NCI-H524 (cell line): ENCODE data around the gene PLXNA2.

Experiments used
- DNase-seq, 2 experiments: peaks; one replicate each; lab custom pipeline; 2025; lab: John Stamatoyannopoulos, UW

Gene PLXNA2

DNA sequence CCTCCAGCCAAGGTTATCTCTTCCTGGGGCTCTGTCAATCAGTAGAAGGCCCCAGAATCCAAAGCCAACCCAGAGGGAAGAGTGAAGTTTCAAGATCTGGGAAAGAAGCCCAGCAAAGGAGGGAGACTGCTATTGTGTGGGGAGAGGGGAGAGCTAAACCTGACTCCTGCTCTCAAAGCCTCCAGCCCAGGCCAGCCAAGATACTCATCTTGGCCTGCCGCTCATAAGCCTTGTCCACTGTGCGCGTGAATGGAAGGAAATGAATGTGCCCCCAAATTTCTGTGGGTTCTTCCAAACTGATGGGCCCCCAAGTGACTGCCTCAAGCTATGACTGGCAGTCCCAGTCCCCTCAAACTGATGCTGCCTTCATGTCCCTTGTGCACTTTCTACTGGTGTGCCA, 2.0 kb downstream of the PLXNA2 start:
- no peak for DNase-seq

DNA sequence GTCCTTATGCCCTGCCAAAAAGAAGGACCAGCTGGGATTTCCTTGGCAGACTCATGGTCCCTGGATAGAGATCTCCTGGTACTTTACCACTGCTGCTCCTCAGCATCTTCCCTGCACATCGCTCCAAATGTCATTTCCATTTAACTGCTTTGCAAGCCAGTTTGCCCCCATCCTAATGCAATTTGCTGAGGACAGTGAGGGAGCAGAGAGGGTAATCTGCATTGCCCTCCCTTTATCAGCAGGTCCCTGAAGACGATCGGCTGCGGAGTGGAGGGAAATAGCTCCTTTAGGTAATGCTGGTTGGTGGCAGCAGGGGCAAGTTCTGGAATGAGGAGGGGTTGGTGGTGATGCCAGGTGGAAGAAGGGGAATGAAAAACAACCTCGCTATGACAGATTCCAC, 2.7 kb downstream of the PLXNA2 start:
- DNase-seq: no peak

DNA sequence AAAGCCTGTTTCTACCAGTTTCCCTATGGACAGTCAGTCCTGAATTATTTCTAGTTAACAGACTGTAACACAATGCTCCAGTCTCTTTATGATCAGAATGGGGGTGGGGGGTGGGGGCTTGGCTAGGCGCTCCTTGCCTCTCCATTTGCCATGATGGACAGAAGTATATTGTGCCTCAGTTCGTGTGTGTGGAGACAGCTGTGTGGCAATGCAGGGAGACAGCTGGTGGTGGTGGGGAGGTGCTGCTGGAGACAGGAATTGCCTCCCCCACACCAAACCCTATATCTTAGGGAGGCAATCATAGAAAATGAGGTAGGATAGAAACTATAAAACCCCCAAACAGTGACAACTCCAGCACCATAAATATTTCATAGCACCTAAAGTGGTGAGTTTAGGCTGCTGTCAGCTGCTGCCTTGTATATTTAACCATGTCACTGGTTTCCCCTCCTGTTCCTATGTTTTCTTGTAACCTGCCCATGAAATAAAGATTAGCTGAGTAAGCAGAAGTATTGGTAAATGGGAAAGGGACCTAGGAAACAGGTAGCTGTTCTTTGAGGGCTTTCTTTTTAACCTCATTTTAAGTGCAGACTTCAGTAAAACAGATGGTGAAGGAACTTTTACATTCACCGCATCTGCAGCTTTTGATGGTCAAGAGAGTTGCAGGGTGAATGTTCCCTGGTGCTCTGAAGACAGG, 3.4 kb downstream of the PLXNA2 start:
- no peak for DNase-seq

DNA sequence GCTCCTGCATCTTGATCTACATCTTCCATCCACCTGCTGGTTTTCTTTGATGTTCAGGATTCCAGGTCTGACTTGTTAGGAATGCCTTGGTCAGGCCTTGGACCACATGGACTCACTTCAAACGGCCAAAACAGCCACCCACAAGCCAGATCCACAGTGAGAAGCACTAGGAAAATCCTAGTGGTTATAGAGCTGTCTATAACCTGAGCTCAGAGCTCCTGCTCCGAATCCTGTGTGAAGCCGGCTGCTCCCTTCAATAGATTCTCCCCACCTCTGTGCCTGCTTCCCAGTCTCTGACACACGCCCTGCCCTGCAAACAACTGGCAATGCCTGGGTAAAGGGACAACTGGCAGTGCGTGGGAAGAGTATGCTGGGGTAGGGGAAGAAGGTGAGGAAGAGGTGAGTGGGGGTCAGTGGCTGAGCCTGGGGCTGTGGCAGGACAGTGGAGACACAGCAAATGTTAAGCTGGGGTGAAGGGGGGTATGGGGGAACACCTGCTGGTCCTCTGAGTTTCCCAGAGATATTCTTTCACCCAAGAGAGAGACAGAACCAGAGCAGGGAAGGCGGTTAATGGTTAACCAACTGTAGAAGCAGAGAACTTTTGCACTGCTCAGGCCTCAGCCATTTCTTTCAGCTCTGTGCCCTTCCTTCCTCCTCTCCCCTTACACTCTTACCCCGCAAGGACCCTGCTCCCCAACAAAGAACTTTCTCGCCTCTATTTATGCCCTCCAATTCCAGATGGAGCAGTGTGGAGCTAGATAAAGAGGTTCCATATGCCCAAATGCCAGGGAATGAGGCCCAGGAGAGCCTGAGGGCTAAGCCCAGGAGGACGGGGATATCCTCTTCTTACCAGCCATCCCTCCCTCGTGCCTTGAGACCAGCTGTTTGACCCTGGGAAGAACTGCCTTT, 4.5 kb downstream of the PLXNA2 start:
- peak in 1 of 2 experiments; percentile 49 for DNase-seq

DNA sequence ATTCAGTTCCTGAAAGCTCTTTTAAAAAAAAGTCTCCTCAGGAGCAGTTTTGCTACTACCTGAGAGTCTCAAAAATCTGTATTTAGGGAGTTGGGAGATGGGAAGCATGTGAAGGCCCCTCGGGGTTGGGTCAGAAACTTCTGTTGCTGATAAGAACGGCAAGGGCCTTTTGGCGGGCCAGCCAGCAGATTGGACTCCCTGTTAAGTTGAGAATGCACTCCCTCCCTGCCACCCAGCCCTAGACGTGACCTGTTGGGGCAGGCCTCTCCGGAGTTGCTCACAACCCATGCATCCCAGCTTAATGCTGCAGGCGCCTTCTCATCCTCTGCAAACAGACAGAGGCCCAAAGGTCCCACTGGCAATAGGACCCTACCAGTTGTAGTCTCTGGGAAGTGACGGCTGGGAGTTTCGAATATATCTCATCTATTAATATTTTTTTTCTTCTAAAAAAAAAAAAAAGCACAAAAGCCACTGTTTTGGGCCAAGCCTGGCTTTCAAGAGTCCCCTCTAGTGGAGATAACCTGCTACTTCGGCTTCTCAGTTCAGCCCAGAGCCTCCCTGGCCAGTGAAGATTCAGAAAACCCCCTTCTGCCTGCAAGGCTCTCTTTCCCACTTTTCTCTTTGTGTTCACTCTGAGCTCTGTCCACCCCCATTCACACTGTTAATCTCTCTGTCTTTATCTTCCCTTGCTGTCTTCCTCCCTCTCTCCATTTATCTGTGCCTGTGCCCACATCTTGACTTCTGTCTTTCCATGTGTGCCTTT, 5.3 kb downstream of the PLXNA2 start:
- DNase-seq: peak in 1 of 2 experiments; percentile 22

DNA sequence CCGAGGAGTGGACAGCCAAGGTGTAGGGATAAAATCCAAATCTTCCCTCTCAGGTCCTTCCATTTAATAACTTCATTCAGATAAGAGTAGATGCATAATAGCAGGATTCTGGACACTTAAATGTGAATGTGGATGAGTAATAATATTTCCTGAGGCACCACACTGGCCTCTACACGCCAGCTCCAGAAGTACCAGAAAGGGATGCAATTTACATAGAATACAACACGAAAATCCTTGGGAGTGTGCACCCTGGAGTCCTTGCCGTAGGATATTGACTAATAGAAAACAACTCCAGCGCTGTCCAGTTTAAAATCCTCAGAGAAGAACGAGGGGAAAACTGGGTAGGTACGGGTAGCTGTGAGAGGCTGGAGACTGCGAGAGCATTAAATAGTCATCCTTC, 6.9 kb downstream of the PLXNA2 start:
- DNase-seq: no peak

DNA sequence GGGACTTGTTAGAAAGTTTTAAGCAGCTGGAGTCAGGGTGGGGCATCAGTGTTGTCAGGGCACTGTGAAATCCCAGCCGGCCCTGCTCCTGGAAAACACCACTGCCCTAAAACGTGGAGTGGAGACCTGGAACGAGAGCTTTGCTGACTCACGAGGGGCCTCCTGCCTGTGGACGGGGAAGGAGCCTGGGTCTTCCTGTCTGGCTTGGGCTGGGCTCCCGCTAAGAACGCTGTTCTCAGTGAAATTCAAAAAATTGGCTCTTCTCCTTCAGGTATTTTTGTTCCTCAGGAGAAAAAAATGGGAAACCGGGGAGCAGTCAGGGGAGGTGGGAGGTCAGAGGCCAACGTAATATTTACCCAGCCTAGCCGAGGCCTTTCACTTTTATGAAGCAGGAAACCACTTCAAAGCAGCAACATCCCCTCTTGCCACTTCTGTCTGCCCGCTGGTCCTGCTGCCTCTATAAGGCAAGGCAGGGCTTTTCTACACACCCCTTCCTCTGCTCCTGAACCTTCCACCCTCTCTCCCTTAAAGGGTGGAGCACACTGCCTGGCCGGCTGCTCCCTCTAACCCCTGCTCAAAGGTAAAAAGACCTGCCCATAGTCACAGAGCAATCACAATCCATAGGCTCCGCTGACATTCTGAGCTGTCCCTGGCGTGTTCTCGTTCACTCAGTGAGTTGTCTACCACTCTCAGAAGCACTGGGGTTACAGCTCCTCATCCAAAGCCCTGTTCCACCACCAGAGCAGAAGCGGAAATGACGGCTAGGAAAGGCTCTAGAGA, 8.0 kb downstream of the PLXNA2 start:
- DNase-seq: no peak

DNA sequence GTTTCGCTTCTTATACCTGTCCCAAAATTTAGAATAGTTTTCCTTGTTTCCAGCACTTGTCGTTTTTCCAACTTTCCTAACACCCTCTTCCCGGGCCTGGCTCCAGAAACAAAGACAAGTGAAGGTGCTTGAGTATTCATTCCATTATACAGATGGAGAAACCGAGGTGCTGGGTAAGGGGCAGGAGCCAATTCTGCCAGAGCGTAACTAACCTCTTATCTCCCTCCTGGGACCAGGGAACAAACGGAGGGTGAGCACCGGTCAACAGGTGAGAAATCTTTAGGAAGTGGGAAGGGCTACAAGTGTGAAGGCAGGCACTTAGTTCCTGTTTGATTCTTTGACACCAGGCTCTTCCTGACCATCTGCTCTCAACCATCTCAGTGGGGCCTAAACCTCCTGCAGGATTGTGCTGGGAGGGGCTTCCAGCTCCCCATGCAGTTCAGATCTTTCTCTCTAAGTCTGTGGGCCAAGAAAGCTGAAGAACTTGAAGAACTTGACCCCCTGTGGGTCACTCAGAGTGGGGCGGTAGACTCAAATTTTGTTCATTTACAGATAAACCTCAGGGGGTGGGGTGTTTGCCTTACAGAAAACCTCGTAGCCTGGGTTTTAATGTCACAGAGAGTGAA, 8.7 kb downstream of the PLXNA2 start:
- no peak for DNase-seq

DNA sequence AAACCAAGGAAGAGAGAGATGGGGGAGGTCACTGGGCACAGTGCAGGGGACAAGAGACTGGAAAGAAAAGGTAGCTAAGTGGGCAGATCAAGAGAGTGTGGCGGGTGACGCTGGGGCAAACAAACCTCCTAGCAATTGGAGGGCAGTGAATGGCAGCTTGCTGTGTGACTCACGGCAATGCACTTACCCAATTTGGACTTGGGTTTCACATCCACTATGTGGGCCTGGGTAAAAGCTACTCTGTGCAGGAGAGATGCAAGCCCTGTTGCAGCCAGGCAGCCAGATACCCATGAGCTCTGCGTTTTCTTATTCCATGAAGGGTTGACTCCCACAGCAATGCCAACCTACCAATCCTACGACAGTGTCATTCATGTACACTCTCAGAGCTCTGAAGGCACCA, 9.5 kb downstream of the PLXNA2 start:
- DNase-seq: no peak

DNA sequence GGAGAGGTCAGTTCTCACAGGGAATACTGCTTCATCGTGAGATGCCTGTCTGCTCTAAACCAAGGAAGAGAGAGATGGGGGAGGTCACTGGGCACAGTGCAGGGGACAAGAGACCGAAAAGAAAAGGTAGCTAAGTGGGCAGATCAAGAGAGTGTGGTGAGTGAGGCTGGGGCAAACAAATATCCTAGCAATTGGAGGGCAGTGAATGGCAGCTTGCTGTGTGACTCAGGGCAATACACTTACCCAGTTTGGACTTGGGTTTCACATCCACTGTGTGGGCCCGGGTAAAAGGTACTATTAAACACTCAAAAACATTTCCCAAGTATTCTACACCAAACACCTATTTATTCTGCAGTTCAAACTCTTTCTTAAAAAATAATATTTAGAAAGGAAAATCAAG, 10.2 kb downstream of the PLXNA2 start:
- DNase-seq: no peak

DNA sequence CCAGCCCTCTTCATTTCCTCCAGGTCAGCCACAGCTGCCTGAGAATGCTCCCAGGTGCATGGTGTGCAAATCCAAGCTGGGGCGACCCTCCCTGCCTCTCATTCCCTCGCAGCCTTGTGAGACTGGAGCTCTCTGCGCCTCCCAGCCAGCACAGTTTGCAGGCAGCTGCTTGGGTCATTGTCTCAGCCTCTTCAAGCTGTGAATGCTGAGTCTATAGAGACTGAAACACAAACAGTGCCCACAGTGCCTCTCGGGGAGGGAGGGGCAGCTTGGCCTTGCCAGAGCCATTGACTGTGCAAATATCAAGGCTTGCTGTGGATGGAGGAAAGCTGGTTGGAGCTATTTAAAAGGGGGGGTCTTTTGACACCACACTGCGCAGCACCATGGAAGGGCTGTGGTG, 10.6 kb downstream of the PLXNA2 start:
- DNase-seq: peak in 1 of 2 experiments; percentile 30

DNA sequence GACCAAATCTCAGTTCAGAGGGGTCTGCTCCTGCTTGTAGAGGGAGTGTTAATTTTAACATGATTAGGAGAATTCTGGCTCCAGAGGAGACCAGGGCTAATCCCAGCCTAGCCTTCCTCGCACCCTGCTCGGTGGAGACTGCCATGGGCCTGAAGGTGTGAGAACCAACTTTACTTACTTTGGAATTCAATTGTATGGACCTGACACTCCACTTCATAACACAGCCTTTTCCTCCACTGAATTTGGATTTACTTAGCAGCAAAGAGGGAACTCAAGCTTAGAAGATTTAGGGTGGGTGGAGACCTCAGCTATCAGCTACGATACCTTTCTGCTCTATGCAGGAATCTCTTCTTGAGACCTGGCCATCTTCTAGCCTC, 11.5 kb downstream of the PLXNA2 start:
- no peak for DNase-seq

DNA sequence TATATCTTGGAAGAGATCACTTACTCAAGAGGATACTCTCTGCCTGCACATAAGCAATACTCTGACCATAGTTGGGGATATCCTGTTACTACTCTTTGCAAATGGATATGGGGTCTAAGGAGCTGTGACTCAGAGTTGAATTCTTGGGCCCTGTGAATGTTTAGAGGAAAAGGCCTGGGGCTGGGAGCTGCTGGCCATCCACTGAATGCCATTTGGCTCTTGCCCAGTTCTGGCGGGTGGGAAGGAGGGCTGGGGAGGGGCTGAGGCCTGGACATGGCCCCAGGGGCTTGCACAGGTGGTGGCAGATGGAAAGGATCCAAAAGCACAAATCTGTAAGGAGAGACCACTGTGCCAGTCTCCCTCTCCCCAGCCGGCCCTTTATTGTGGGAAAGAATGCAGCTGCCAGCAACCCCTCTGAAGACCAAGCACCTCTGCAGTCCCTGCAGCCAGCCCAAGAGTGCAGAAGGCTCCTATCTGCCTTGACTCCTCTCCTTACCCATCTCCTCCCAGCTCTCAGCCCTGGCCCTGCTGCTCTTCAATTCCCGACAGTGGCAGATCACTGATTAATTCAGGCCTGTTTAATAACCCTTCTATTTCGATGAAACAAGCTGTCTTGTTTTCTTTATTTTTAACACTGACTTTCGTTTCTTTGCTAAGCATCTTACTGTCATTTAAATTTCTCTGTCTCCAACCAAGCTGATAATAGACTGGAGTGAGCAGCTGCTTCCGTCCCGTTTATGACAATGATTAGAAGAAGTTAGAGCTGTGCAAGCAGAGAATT, 12.1 kb downstream of the PLXNA2 start:
- peak in 1 of 2 experiments; percentile 67 for DNase-seq

DNA sequence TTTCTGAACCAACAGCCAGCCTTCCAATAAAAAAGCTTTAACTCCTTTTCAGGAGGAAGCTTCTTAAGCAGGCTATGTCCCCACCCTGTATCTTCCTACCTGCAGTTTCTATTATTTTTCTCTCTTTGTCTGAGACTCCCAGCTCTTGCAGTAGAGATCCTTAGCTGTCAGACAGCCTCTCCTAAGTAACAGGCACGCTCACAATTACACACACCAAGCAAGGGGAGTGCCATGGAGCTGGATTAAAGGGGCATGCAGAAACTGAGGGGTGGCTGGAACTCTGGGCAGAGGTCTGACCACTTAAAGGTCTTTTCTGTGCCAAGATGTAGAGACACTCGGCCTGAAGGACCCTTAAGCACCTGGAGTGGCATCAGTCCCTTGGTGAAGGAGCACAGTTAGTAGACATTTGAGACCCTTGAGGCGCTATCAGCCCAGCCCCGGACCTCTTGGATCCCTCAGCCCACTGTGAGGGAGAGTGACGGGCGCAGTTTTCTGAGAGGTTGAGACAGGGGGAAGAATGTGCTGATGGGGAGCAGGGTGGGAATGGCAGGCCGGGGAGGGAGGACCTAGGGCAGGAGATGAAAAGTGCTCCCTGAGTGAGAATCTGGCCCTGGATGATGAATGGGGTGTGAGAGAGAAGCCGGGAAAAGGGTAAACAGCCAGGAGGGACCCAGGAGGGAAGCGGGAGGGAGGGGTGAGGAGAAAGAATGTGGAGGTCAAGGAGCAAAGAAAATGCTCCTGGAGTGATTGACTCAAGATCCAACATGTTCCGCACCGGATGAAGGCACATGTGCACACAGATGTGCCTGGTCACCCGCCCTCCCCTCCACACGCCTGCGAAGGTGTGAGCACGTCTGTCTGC, 13.3 kb downstream of the PLXNA2 start:
- DNase-seq: peak; percentile 16 to 41

DNA sequence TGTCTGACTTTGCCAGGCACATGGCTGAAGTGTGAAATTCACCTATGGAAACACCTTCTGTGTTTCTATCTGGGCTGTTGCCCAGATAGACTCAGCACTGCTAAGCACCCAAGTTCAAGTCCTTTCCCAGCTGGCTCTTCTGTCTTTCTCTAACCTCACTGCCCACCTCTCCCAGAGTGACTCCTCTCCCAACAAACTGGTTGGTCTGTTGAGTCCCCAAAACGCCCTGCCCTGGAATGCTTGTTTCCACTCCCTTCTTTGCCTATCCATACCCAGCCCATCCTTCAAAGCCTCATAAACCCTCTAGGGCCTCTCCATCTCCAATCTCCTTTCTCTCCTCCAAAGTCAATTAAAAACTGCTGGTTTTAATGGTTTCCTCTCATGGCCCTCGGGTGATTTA, 15.6 kb downstream of the PLXNA2 start:
- no peak for DNase-seq

DNA sequence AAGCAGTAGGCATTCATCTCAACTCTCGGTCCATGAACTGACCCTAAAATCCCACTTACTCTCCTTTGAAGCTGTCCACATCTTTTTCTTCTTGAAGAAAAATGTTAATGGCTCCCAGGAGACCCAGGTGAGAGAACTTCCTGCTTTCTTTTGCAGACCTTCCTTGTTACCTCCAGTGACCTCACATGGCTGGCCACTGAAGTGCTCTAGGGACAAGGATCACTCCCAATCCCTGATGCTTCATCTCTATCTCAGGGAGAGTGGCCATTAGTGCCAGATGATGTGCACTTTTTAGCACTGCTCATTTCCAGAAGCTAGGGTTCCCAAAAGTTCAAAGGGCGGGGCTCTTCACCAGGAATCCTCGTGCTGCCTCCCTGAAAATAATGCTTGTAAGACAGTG, 16.2 kb downstream of the PLXNA2 start:
- DNase-seq: no peak

DNA sequence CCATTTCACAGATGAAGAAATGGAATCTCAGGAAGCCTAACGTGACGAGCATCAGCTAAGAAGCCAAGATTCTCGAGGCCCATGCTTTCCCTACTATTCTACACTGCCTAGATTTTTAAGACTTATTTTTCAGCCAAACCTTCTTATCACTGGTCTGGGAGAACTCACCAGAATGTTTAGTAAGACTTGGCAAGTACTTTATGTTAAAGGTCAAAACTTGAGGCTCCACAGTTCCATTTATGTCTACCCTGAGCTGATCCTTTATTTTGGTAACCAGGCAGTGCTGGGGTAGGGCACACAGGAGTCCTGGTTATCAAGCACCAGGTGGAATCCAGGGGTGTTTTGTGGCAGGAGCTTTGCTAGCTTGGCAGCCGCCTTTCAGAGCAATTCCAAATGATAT, 16.8 kb downstream of the PLXNA2 start:
- no peak for DNase-seq

DNA sequence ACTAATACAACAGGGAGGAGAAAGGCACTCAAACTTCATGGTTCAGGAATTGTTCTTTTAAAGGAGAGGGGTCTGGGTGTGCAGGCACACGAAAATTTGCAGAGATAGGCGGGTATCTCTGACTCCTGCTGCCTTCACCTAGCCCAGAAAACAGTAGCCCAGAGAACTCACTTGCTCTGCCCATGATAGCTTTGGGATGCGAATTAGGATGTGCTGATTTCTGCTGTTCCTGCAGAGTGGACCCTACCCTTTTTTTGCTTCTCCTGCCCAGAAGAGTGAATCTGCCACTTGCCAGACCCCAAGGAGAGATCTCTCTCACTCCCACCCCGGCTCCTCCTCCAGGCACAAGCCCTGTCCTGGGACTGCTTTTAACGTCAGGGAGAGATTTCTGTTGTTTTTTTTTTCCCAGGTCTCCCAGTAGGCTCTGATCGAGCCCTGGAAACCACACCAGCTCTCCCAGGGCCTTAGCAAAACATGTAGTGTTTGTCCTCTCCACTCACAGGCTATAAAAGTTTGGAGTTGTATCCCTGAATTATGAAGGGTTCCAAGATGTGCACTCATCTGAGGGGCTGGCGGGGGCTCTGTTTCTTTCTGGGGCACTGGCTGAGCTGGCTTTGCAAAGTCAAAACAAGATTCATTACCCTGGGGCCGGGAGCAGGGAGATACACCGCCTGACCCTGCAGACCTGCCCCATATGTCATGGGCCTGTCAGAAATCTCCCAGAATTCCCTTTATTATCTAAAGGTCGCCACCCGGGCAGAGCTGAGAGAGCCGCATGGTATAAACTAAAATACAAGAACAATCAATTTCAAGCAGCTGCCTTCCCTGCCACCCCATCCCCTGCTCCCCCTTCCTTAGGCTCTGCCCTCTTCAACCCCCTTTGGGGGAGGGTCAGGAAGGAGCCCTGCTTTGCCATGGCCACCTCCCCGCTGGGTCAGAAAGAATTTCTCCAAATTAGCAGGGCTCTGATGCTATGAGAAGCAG, 17.9 kb downstream of the PLXNA2 start:
- no peak for DNase-seq
